ENCODE data around the gene LRP1B.

GRCh38 chr2:140585016-140585415 is 1545.8 kb downstream of the LRP1B start:
- no peak for TF ChIP-seq CTCF (conservative IDR thresholded peaks at IDR 0.05; ENCODE audit: low read length)
- TF ChIP-seq EZH2phosphoT487 (IDR thresholded peaks at IDR 0.05; ENCODE audit: borderline replicate concordance), result no peak
